ENCODE results near the gene FCN3.

DNA sequence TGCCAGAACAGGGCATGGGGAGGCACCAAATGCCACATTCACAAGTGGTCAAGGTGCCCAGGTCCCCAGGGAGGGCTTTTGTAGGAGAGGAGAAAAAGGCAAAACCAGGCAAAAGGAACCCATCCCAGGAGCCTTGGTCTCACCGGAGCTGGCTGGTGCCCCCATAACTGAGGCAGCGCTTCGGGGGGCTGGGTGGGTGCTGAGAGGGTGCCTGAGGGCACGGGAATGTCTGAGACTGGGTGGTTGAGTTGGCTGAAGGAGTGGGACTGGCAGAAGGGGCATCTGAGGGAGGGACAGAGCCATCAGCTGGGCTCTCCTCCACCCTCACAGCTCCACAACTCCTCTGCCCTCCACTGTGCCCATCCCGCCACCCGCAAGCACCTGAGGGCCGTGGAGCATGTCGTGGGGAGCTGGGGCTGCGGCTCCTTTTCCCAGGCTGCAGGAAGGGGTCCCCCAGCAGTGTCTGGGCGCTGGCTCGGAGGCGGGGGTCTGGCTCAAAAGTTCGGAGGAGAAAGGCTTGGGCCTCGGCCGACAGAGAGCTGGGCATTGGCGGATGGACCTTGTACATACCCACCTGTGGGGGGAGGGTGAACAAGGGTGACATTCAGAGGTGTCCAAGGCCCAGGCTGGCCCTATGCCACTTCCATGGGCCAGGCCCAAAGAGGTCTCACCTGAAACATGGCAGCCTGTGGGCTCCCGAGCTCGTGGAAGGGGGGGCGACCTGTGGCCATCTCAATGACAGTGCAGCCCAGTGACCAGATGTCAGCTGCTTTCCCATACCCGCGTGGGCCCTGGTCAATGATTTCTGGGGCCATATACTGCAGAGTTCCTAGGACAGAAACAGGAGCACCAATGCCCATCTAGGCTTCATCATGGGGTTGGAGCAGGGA lies 16.3 kb downstream of the FCN3 start:
- TF ChIP-seq, protein P1, sequence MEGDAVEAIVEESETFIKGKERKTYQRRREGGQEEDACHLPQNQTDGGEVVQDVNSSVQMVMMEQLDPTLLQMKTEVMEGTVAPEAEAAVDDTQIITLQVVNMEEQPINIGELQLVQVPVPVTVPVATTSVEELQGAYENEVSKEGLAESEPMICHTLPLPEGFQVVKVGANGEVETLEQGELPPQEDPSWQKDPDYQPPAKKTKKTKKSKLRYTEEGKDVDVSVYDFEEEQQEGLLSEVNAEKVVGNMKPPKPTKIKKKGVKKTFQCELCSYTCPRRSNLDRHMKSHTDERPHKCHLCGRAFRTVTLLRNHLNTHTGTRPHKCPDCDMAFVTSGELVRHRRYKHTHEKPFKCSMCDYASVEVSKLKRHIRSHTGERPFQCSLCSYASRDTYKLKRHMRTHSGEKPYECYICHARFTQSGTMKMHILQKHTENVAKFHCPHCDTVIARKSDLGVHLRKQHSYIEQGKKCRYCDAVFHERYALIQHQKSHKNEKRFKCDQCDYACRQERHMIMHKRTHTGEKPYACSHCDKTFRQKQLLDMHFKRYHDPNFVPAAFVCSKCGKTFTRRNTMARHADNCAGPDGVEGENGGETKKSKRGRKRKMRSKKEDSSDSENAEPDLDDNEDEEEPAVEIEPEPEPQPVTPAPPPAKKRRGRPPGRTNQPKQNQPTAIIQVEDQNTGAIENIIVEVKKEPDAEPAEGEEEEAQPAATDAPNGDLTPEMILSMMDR (IDR thresholded peaks at IDR 0.05) = no peak
- TF ChIP-seq POLR2A (IDR thresholded peaks at IDR 0.05) (no peak), EP300 (IDR thresholded peaks at IDR 0.05) (no peak)

Measured in ovary (tissue), 3 donors.